ENCODE results near the gene MARS2.
A peak's percentile ranks its signal among the peaks of the same experiment; 100 is the strongest.
"Not testable (repeated sequence)": the region's sequence is repeated elsewhere in the genome, so short reads cannot be mapped to it uniquely, and the experiment has no call there.

The MARS2 gene

DNA sequence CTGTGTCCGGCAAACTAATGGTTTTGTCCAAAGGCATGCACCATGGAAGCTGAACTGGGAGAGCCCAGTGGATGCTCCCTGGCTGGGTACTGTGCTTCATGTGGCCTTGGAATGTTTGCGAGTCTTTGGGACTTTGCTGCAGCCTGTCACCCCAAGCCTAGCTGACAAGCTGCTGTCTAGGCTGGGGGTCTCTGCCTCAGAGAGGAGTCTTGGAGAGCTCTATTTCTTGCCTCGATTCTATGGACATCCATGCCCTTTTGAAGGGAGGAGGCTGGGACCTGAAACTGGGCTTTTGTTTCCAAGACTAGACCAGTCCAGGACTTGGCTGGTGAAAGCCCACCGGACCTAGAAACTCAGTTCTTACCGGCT, 1.7 kb downstream of the MARS2 start:
- peak overlapping the region; percentile 72 to 98 for H3K4me3 ChIP-seq (ENCODE audit: low read depth in 1 of 2, low read length in 2 of 2)
- no peaks in the 10 kb centered on the region for H3K27me3 ChIP-seq (ENCODE audit: low read depth, low read length)
- no peaks in the 10 kb centered on the region for H3K9me3 ChIP-seq (ENCODE audit: control insufficient read depth in 1 of 2, low read length in 2 of 2)
- H3K36me3 ChIP-seq (ENCODE audit: control insufficient read depth in 1 of 2, insufficient read depth in 2 of 2, low read length in 2 of 2) = peaks cover 0 to 11% of the 10 kb centered on the region in 2 donors
- peaks cover 13 to 29% of the 10 kb centered on the region in 2 donors for H3K4me1 ChIP-seq (ENCODE audit: control insufficient read depth in 1 of 2, insufficient read depth in 2 of 2, low read length in 2 of 2)
- no peak overlapping the region for H3K27ac ChIP-seq (ENCODE audit: low read length)

DNA sequence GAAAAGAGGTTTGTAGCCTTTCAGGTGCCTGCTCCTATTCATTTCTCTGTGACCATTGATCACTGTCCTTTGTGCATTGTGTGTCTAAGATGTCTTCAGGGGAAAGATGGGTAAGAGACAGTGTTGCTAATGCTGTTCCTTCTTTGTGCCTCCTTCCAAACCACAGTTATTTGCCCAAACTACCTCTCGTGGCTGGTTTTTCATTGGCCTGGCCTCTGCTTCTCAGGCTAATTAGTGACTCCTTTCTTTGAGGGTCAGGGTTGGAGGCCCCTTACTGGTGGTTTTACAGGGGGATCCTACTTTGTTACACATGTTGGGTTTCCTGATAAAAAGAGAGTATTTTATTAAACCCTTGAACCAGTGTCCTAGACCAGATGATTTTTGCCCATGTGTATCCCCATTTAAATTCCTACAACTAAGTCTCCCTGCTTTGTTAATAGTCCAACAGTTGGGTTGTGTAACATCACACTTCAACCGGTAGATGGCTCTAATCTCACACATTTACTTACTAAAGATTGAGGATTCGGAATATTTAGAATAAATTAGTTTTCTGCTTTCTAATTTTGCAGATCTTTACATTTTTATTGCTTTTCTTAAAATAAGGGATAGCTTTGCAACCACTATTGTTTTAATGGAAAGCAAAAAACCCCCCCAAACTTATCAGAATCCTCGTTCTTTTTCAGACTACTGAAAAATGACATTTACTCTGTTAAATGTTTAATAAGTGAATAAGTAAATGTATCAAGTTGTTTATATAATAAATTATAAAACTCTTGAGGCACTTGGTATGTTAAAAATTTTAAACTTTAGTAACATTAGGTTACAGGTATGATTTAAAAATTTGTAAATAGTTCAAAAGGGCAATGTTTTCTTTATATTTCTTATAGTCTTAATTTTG, 2.4 kb downstream of the MARS2 start:
- H3K36me3 ChIP-seq (ENCODE audit: control insufficient read depth in 1 of 2, insufficient read depth in 2 of 2, low read length in 2 of 2) = peaks cover 0 to 11% of the 10 kb centered on the region in 2 donors
- no peaks in the 10 kb centered on the region for H3K9me3 ChIP-seq (ENCODE audit: control insufficient read depth in 1 of 2, low read length in 2 of 2)
- H3K27me3 ChIP-seq (ENCODE audit: low read depth, low read length) = no peaks in the 10 kb centered on the region
- H3K27ac ChIP-seq (ENCODE audit: low read length) = no peak overlapping the region
- H3K4me1 ChIP-seq (ENCODE audit: control insufficient read depth in 1 of 2, insufficient read depth in 2 of 2, low read length in 2 of 2) = peaks cover 13 to 29% of the 10 kb centered on the region in 2 donors
- H3K4me3 ChIP-seq (ENCODE audit: low read depth in 1 of 2, low read length in 2 of 2) = peak overlapping the region; percentile 72 to 98

DNA sequence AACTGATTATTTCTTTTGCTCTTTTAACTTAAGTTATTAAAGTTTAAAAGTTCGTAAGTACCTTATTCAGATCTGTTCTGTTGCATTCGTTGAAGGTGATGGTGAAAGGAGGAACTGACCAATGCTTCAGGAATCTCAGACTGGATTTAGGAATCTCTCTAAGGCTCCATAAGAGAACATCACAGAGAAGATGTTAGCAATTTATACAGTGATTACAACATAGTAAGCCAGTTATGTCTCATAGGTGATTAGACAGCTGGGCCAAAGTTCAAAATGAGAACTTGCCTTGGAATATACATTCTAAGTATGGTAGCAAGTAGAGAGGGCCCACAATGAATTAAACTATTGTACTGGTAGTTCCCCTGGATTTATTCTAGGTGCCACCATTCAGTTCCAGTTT, 3.2 kb downstream of the MARS2 start:
- Histone ChIP-seq H3K36me3 (ENCODE audit: control insufficient read depth in 1 of 2, insufficient read depth in 2 of 2, low read length in 2 of 2) (peaks cover 0 to 11% of the 10 kb centered on the region in 2 donors), H3K27me3 (ENCODE audit: low read depth, low read length) (no peaks in the 10 kb centered on the region), H3K4me1 (ENCODE audit: control insufficient read depth in 1 of 2, insufficient read depth in 2 of 2, low read length in 2 of 2) (peaks cover 13 to 29% of the 10 kb centered on the region in 2 donors), H3K9me3 (ENCODE audit: control insufficient read depth in 1 of 2, low read length in 2 of 2) (no peaks in the 10 kb centered on the region), H3K27ac (ENCODE audit: low read length) (no peak overlapping the region), H3K4me3 (ENCODE audit: low read depth in 1 of 2, low read length in 2 of 2) (peak overlapping the region in 1 of 2 donors; percentile 16)

DNA sequence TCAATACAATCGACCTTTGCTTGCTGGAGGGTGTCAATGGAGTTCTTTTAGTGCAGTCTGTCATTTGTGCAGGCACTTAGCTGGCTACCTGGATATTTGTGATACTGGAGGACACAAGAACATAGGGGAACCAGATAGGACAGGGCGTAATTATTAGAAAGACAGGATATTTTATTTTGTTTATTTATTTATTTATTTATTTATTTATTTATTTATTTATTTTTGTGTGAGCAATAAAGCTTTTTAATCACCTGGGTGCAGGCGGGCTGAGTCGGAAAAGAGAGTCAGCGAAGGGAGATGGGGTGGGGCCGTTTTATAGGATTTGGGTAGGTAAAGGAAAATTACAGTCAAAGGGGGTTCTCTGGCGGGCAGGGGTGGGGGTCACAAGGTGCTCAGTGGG, 4.0 kb downstream of the MARS2 start:
- peaks cover 13 to 29% of the 10 kb centered on the region in 2 donors for H3K4me1 ChIP-seq (ENCODE audit: control insufficient read depth in 1 of 2, insufficient read depth in 2 of 2, low read length in 2 of 2)
- not testable (repeated sequence) for H3K27ac ChIP-seq (ENCODE audit: low read length); H3K27me3 ChIP-seq (ENCODE audit: low read depth, low read length); H3K9me3 ChIP-seq (ENCODE audit: control insufficient read depth in 1 of 2, low read length in 2 of 2)
- H3K36me3 ChIP-seq (ENCODE audit: control insufficient read depth in 1 of 2, insufficient read depth in 2 of 2, low read length in 2 of 2) = peaks cover 0 to 11% of the 10 kb centered on the region in 2 donors
- H3K4me3 ChIP-seq (ENCODE audit: low read depth in 1 of 2, low read length in 2 of 2) = peak overlapping the region in 1 of 2 donors; percentile 16

DNA sequence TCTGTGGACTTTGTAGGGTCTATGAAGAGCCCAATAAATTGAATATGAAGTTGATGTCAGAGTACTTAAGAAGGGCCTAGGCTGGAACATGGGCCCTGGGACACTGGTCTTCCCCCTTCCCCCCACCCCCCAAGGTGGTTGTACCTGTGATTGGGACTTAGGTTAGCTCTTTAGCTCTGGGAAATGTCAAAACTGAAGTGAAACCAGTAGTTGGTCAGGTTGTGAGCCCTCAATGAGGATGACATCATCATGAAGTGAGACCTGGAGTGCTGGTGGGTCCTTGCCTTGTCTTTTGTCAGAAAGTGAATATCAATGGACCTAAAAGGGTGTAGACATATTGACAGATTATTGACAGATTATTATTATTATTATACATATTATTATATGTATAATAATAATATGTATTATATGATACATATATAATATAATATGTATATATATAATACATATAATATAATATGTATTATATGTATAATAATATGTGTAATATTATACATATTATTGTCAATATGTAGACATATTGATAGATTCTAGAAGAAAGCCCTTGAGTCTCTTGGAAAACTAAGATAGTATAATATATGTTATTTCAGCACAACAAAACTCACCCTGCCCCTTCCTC, 5.4 kb downstream of the MARS2 start:
- no peaks in the 10 kb centered on the region for H3K27me3 ChIP-seq (ENCODE audit: low read depth, low read length)
- H3K4me1 ChIP-seq (ENCODE audit: control insufficient read depth in 1 of 2, insufficient read depth in 2 of 2, low read length in 2 of 2) = peaks cover 13 to 29% of the 10 kb centered on the region in 2 donors
- H3K36me3 ChIP-seq (ENCODE audit: control insufficient read depth in 1 of 2, insufficient read depth in 2 of 2, low read length in 2 of 2) = peaks cover 0 to 11% of the 10 kb centered on the region in 2 donors
- no peaks in the 10 kb centered on the region for H3K9me3 ChIP-seq (ENCODE audit: control insufficient read depth in 1 of 2, low read length in 2 of 2)
- no peak overlapping the region for H3K27ac ChIP-seq (ENCODE audit: low read length)
- no peak overlapping the region for H3K4me3 ChIP-seq (ENCODE audit: low read depth in 1 of 2, low read length in 2 of 2)

DNA sequence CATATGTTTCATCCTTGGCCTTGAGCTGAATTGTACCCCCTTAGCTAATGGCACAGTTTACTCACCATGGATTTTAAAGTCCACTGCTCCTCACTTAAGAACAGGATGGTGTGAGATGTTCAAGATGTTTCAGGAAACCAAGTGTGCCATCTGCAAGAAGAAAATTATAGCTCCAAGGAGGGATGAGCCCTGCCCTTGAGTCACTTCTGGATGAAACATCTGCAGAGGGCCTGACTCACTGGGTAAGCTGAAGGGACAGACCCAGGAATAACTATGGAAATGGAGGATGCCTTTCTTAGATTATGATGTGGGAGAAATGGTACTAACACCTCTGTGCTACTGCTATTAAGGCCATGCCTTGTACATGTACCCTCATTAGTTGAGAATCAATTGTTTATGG, 6.4 kb downstream of the MARS2 start:
- Histone ChIP-seq H3K27ac (ENCODE audit: low read length) (no peak overlapping the region), H3K4me1 (ENCODE audit: control insufficient read depth in 1 of 2, insufficient read depth in 2 of 2, low read length in 2 of 2) (peaks cover 13 to 21% of the 10 kb centered on the region in 2 donors), H3K9me3 (ENCODE audit: control insufficient read depth in 1 of 2, low read length in 2 of 2) (no peaks in the 10 kb centered on the region), H3K36me3 (ENCODE audit: control insufficient read depth in 1 of 2, insufficient read depth in 2 of 2, low read length in 2 of 2) (peaks cover 0 to 11% of the 10 kb centered on the region in 2 donors), H3K27me3 (ENCODE audit: low read depth, low read length) (no peaks in the 10 kb centered on the region), H3K4me3 (ENCODE audit: low read depth in 1 of 2, low read length in 2 of 2) (no peak overlapping the region)

DNA sequence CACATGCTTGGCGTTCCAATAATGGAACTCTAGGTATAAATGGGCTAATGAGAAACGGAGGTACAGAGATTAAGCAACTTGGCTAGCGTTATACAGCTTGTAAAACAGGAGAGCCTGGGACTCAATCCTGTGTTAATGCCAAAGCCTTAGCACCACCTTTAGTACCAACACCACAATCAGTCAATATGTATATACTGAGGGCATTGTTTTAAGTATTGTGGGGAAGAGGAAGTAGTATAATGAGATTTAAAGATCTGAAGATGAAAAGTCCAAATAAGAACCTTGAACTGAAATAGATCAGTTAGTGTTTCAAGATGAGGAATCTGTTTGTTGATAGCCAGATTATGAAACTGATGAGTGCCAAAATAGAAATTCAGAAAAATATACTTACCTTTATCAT, 8.1 kb downstream of the MARS2 start:
- peaks cover 7 to 8% of the 10 kb centered on the region in 2 donors for H3K4me1 ChIP-seq (ENCODE audit: control insufficient read depth in 1 of 2, insufficient read depth in 2 of 2, low read length in 2 of 2)
- H3K9me3 ChIP-seq (ENCODE audit: control insufficient read depth in 1 of 2, low read length in 2 of 2) = no peaks in the 10 kb centered on the region
- H3K4me3 ChIP-seq (ENCODE audit: low read depth in 1 of 2, low read length in 2 of 2) = no peak overlapping the region
- peaks cover 0 to 11% of the 10 kb centered on the region in 2 donors for H3K36me3 ChIP-seq (ENCODE audit: control insufficient read depth in 1 of 2, insufficient read depth in 2 of 2, low read length in 2 of 2)
- no peaks in the 10 kb centered on the region for H3K27me3 ChIP-seq (ENCODE audit: low read depth, low read length)
- no peak overlapping the region for H3K27ac ChIP-seq (ENCODE audit: low read length)

DNA sequence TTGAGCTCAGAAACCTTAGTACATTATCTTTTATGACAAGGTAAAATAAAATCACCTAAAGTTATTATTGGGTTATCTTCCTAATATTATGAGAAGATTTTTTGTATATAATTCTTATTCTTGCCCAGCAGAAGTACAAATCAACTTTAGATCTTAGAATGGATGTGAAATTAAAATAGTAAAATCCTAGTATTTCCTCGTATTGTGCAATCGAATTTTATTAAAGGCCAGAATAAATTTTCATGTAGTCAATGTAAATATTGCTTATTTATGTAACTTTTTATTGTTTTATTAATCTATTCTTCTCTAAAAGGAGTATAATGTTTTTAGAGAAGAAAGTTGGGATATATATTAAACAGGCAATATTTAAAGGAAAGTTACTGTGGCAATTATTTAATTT, 12.7 kb downstream of the MARS2 start:
- Histone ChIP-seq H3K27me3 (ENCODE audit: low read depth, low read length) (no peaks in the 10 kb centered on the region), H3K9me3 (ENCODE audit: control insufficient read depth in 1 of 2, low read length in 2 of 2) (no peaks in the 10 kb centered on the region), H3K4me1 (ENCODE audit: control insufficient read depth in 1 of 2, insufficient read depth in 2 of 2, low read length in 2 of 2) (no peaks in the 10 kb centered on the region), H3K4me3 (ENCODE audit: low read depth in 1 of 2, low read length in 2 of 2) (no peak overlapping the region), H3K27ac (ENCODE audit: low read length) (no peak overlapping the region), H3K36me3 (ENCODE audit: control insufficient read depth in 1 of 2, insufficient read depth in 2 of 2, low read length in 2 of 2) (no peaks in the 10 kb centered on the region)

DNA sequence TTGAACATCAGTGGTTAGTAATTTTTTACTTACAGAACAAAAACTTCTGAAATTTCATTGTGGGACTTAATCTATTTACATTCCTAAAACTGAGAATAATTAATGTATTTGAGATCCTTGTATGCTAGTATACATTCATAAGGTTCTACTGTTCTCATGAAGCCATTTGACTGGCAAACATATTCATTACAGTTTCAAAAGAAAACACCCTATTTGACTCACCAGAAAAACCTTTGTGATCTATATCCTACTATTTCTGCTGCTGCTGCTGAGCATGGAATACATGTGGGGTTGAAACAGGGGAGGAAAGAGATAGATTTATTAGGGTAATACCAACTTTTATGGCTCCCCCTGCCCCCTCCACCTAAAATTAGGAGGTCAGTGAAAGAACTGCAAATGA, 21.8 kb downstream of the MARS2 start:
- Histone ChIP-seq H3K27ac (ENCODE audit: low read length) (no peak overlapping the region), H3K36me3 (ENCODE audit: control insufficient read depth in 1 of 2, insufficient read depth in 2 of 2, low read length in 2 of 2) (no peaks in the 10 kb centered on the region), H3K27me3 (ENCODE audit: low read depth, low read length) (no peaks in the 10 kb centered on the region), H3K4me3 (ENCODE audit: low read depth in 1 of 2, low read length in 2 of 2) (no peak overlapping the region), H3K9me3 (ENCODE audit: control insufficient read depth in 1 of 2, low read length in 2 of 2) (no peaks in the 10 kb centered on the region), H3K4me1 (ENCODE audit: control insufficient read depth in 1 of 2, insufficient read depth in 2 of 2, low read length in 2 of 2) (no peaks in the 10 kb centered on the region)

DNA sequence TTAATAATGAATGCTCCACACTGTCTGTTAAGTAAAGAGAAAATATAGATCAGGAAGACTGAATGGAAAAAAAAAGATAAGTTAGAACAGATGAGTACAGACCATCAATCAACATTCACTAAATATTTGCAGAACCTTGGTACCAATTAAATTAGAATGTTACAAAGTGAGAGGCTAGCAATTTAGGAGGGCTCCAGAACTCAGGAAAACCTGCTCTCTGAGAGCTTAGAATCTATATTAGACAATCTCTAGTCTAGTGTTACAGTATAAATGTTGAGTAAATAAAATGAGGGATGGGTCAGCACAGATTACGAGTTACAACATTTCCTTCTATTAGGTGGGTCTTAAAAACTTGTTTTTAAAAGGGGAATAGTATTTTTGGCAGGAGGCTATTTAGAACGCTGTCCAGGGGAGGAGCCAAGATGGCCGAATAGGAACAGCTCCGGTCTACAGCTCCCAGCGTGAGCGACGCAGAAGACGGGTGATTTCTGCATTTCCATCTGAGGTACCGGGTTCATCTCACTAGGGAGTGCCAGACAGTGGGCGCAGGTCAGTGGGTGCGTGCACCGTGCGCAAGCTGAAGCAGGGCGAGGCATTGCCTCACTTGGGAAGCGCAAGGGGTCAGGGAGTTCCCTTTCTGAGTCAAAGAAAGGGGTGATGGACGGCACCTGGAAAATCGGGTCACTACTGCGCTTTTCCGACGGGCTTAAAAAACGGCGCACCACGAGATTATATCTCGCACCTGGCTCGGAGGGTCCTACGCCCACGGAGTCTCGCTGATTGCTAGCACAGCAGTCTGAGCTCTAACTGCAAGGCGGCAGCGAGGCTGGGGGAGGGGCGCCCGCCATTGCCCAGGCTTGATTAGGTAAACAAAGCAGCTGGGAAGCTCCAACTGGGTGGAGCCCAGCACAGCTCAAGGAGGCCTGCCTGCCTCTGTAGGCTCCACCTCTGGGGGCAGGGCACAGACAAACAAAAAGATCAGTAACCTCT, 23.7 kb downstream of the MARS2 start:
- not testable (repeated sequence) for H3K36me3 ChIP-seq (ENCODE audit: control insufficient read depth in 1 of 2, insufficient read depth in 2 of 2, low read length in 2 of 2); H3K9me3 ChIP-seq (ENCODE audit: control insufficient read depth in 1 of 2, low read length in 2 of 2); H3K4me3 ChIP-seq (ENCODE audit: low read depth in 1 of 2, low read length in 2 of 2); H3K4me1 ChIP-seq (ENCODE audit: control insufficient read depth in 1 of 2, insufficient read depth in 2 of 2, low read length in 2 of 2); H3K27ac ChIP-seq (ENCODE audit: low read length); H3K27me3 ChIP-seq (ENCODE audit: low read depth, low read length)

DNA sequence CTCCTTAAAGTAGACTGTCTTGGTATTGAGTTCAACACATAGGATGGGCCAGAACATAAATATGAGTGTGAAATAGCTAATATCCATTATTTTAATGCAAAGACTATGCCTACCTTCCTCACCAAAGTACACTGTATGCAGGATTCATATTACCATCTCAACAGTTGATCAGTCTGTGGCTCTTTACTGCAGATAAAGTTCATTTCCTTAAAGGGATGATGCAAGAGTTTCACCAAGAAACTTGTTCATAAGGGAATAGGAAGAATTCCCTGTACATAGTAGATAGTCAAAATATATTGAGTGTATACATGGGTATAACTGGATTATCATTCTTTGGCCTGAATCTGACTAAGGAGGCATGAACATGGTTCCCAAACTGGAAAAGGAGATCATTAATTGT, 35.0 kb downstream of the MARS2 start:
- Histone ChIP-seq H3K27ac (ENCODE audit: low read length) (no peak overlapping the region), H3K4me1 (ENCODE audit: control insufficient read depth in 1 of 2, insufficient read depth in 2 of 2, low read length in 2 of 2) (no peaks in the 10 kb centered on the region), H3K36me3 (ENCODE audit: control insufficient read depth in 1 of 2, insufficient read depth in 2 of 2, low read length in 2 of 2) (no peaks in the 10 kb centered on the region), H3K27me3 (ENCODE audit: low read depth, low read length) (no peaks in the 10 kb centered on the region), H3K9me3 (ENCODE audit: control insufficient read depth in 1 of 2, low read length in 2 of 2) (no peaks in the 10 kb centered on the region), H3K4me3 (ENCODE audit: low read depth in 1 of 2, low read length in 2 of 2) (no peak overlapping the region)

Data from muscle layer of duodenum (tissue), 2 donors.